Measurements from ENCODE around the gene S100A1.

GRCh38 chr1:153631047-153632022 is 3.1 kb downstream of the S100A1 start:
- no peak for TF ChIP-seq EZH2phosphoT487 (IDR thresholded peaks at IDR 0.05; ENCODE audit: borderline replicate concordance, low read depth)
- TF ChIP-seq, protein P1, sequence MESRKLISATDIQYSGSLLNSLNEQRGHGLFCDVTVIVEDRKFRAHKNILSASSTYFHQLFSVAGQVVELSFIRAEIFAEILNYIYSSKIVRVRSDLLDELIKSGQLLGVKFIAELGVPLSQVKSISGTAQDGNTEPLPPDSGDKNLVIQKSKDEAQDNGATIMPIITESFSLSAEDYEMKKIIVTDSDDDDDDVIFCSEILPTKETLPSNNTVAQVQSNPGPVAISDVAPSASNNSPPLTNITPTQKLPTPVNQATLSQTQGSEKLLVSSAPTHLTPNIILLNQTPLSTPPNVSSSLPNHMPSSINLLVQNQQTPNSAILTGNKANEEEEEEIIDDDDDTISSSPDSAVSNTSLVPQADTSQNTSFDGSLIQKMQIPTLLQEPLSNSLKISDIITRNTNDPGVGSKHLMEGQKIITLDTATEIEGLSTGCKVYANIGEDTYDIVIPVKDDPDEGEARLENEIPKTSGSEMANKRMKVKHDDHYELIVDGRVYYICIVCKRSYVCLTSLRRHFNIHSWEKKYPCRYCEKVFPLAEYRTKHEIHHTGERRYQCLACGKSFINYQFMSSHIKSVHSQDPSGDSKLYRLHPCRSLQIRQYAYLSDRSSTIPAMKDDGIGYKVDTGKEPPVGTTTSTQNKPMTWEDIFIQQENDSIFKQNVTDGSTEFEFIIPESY (IDR thresholded peaks at IDR 0.05; ENCODE audit: borderline replicate concordance, low read depth): no peak
- TF ChIP-seq, protein P2, sequence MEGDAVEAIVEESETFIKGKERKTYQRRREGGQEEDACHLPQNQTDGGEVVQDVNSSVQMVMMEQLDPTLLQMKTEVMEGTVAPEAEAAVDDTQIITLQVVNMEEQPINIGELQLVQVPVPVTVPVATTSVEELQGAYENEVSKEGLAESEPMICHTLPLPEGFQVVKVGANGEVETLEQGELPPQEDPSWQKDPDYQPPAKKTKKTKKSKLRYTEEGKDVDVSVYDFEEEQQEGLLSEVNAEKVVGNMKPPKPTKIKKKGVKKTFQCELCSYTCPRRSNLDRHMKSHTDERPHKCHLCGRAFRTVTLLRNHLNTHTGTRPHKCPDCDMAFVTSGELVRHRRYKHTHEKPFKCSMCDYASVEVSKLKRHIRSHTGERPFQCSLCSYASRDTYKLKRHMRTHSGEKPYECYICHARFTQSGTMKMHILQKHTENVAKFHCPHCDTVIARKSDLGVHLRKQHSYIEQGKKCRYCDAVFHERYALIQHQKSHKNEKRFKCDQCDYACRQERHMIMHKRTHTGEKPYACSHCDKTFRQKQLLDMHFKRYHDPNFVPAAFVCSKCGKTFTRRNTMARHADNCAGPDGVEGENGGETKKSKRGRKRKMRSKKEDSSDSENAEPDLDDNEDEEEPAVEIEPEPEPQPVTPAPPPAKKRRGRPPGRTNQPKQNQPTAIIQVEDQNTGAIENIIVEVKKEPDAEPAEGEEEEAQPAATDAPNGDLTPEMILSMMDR (IDR thresholded peaks at IDR 0.05): no peak
- no peak for TF ChIP-seq RAD21 (IDR thresholded peaks at IDR 0.05; ENCODE audit: low read length)
- TF ChIP-seq MXI1 (IDR thresholded peaks at IDR 0.05; ENCODE audit: low read depth, low read length): no peak
- TF ChIP-seq SMC3 (IDR thresholded peaks at IDR 0.05; ENCODE audit: low read depth, low read length): no peak
- TF ChIP-seq TAF1 (IDR thresholded peaks at IDR 0.05; ENCODE audit: borderline replicate concordance, low read depth, low read length): no peak
